MM.1S (cell line): ENCODE measurements around the gene TRIM15.

ENCODE experiments used
- CTCF ChIP-seq: fragments of 300-600 bp; sonication (generic); IDR thresholded peaks from 2 replicates; pipeline ENCODE4 v1.5.1; 2016; ENCODE audit warnings: antibody characterized with exemption, low read length, mixed read lengths
- EZH2 ChIP-seq: fragments of 300-600 bp; sonication (generic); optimal IDR thresholded peaks from 2 replicates; pipeline ENCODE3; 2017; ENCODE audit warnings: low read depth, mild to moderate bottlenecking, antibody characterized with exemption, low read length, mixed read lengths
- EZH2phosphoT487 ChIP-seq: fragments of 300-600 bp; sonication (generic); IDR thresholded peaks from 2 replicates; pipeline ENCODE4 v1.6.1; 2018; ENCODE audit warnings: antibody characterized with exemption, low read length

- TF ChIP-seq CTCF (no peak), EZH2phosphoT487 (no peak), EZH2 (no peak)
Observed at GRCh38 chr6:30121446-30122366, 41.6 kb upstream of the TRIM15 start.
